Type B pancreatic cell (in vitro differentiated cells): ENCODE measurements around the gene GLT6D1. TPM values are rescaled to one million over a fixed set of nuclear protein-coding genes. Genes with fewer than 3 reads are reported as not detected.

Source experiments
- DNase-seq: peaks from one replicate; pipeline ENCODE4 v3.0.0; 2021; ENCODE audit warnings: mixed read lengths; ENCODE audit not compliant: unreplicated experiment; ENCODE audit errors: extremely low spot score
- H3K27ac Mint-ChIP-seq: 2 replicates; pipeline ENCODE4 v1.8.0; 2021; ENCODE audit warnings: mild to moderate bottlenecking, mixed read lengths
- H3K27me3 Mint-ChIP-seq: 2 replicates; pipeline ENCODE4 v1.8.0; 2021; ENCODE audit warnings: mixed read lengths
- H3K36me3 Mint-ChIP-seq: 2 replicates; pipeline ENCODE4 v1.8.0; 2021; ENCODE audit warnings: mixed read lengths
- H3K4me1 Mint-ChIP-seq: one replicate; pipeline ENCODE4 v1.8.0; 2021; ENCODE audit warnings: mixed read lengths; ENCODE audit not compliant: unreplicated experiment
- H3K4me3 Mint-ChIP-seq: 2 replicates; pipeline ENCODE4 v1.8.0; 2021; ENCODE audit warnings: mild to moderate bottlenecking, mixed read lengths
- H3K9me3 Mint-ChIP-seq: 2 replicates; pipeline ENCODE4 v1.8.0; 2021; ENCODE audit warnings: mixed read lengths
- CTCF ChIP-seq: fragments of 200-600 bp; sonication (generic); conservative IDR thresholded peaks from 2 replicates; pipeline ENCODE4 v1.5.0; 2021; ENCODE audit warnings: antibody characterized with exemption, mild to moderate bottlenecking
- total RNA-seq: library from RNA; stranded (reverse); gene quantifications from 2 replicates; pipeline ENCODE4 v1.2.1, GENCODE V29; 2021; ENCODE audit warnings: low replicate concordance

The GLT6D1 gene
- total RNA-seq, 1 donor from 2014 or later = not detected

GRCh38 chr9:135664266-135664665 lies 24.9 kb upstream of the GLT6D1 start:
- Mint-ChIP-seq H3K4me1 (peaks cover 14% of the 10 kb centered on the region), H3K9me3 (no peaks in the 10 kb centered on the region), H3K27me3 (peaks cover 3% of the 10 kb centered on the region), H3K27ac (no peak overlapping the region), H3K36me3 (no peaks in the 10 kb centered on the region), H3K4me3 (no peak overlapping the region)
- no peak for TF ChIP-seq CTCF
- no peak for DNase-seq

GRCh38 chr9:135663857-135664256 lies 24.5 kb upstream of the GLT6D1 start:
- peaks cover 3% of the 10 kb centered on the region for H3K27me3 Mint-ChIP-seq
- no peaks in the 10 kb centered on the region for H3K36me3 Mint-ChIP-seq
- peaks cover 14% of the 10 kb centered on the region for H3K4me1 Mint-ChIP-seq
- DNase-seq = no peak
- H3K9me3 Mint-ChIP-seq = no peaks in the 10 kb centered on the region
- TF ChIP-seq CTCF = no peak
- H3K27ac Mint-ChIP-seq = no peak overlapping the region
- H3K4me3 Mint-ChIP-seq = no peak overlapping the region

- no peak overlapping the region for H3K27ac Mint-ChIP-seq
- H3K27me3 Mint-ChIP-seq = peaks cover 3% of the 10 kb centered on the region
- H3K36me3 Mint-ChIP-seq = no peaks in the 10 kb centered on the region
- TF ChIP-seq CTCF = no peak
- no peaks in the 10 kb centered on the region for H3K9me3 Mint-ChIP-seq
- H3K4me1 Mint-ChIP-seq = peaks cover 14% of the 10 kb centered on the region
- DNase-seq = no peak
- H3K4me3 Mint-ChIP-seq = no peak overlapping the region
Measured at GRCh38 chr9:135663451-135663770, 24.1 kb upstream of the GLT6D1 start.

- no peak for DNase-seq
- Mint-ChIP-seq H3K36me3 (no peaks in the 10 kb centered on the region), H3K4me3 (no peak within 1 kb of the TSS), H3K27me3 (peaks cover 3% of the 10 kb centered on the region), H3K9me3 (no peaks in the 10 kb centered on the region), H3K4me1 (peaks cover 14% of the 10 kb centered on the region), H3K27ac (peak within 1 kb of the TSS; percentile 80)
- no peak for TF ChIP-seq CTCF
Measured at GRCh38 chr9:135662758-135663450, 23.6 kb upstream of the GLT6D1 start, which contains the start of gene LCN9. Gene LCN9, plus strand, starts transcription at chr9:135663309. Its CDS starts 13 bp downstream, at chr9:135663322.

- peaks cover 14% of the 10 kb centered on the region for H3K4me1 Mint-ChIP-seq
- no peak for TF ChIP-seq CTCF
- no peak overlapping the region for H3K4me3 Mint-ChIP-seq
- peaks cover 3% of the 10 kb centered on the region for H3K27me3 Mint-ChIP-seq
- H3K27ac Mint-ChIP-seq = peak overlapping the region; percentile 80
- H3K9me3 Mint-ChIP-seq = no peaks in the 10 kb centered on the region
- DNase-seq = no peak
- H3K36me3 Mint-ChIP-seq = no peaks in the 10 kb centered on the region
Measured at GRCh38 chr9:135661816-135662560, 22.6 kb upstream of the GLT6D1 start.
